SH-SY5Y (cell line): ENCODE data around the gene CCND3.

Experiments
- GATA2 ChIP-seq: IDR thresholded peaks from 2 replicates; pipeline ENCODE4 v1.6.1; 2011; ENCODE audit warnings: mild to moderate bottlenecking, low read depth, low read length
- GATA3 ChIP-seq: IDR thresholded peaks from 2 replicates; pipeline ENCODE4 v1.6.1; 2011; ENCODE audit warnings: low read depth, mild to moderate bottlenecking, low read length, moderate library complexity

CCND3 gene

GRCh38 chr6:41964201-41964887 is 22.7 kb upstream of the CCND3 start:
- TF ChIP-seq GATA3, result no peak
- no peak for TF ChIP-seq GATA2

- TF ChIP-seq GATA3 (no peak), GATA2 (no peak)
Measured at GRCh38 chr6:41963371-41963770, 21.8 kb upstream of the CCND3 start.

- no peak for TF ChIP-seq GATA2
Measured at GRCh38 chr6:41960028-41960427, 18.4 kb upstream of the CCND3 start.

- TF ChIP-seq GATA2 (no peak), GATA3 (no peak)
Measured at GRCh38 chr6:41958022-41958856, 16.6 kb upstream of the CCND3 start.

GRCh38 chr6:41957117-41957516 is 15.5 kb upstream of the CCND3 start:
- TF ChIP-seq GATA2, result no peak
- TF ChIP-seq GATA3, result no peak

- TF ChIP-seq GATA2 (no peak), GATA3 (no peak)
Measured at GRCh38 chr6:41955412-41955811, 13.8 kb upstream of the CCND3 start.

GRCh38 chr6:41954668-41955067 is 13.1 kb upstream of the CCND3 start:
- TF ChIP-seq GATA3 (no peak), GATA2 (no peak)

- TF ChIP-seq GATA2 (no peak), GATA3 (no peak)
Measured at GRCh38 chr6:41947581-41948220, 6.1 kb upstream of the CCND3 start.

GRCh38 chr6:41943456-41943855 is 1.8 kb upstream of the CCND3 start:
- TF ChIP-seq GATA2 (no peak), GATA3 (no peak)

GRCh38 chr6:41942067-41942851 is 651 bp upstream of the CCND3 start:
- TF ChIP-seq GATA3, result no peak
- no peak for TF ChIP-seq GATA2

- TF ChIP-seq GATA3 (no peak), GATA2 (no peak)
Measured at GRCh38 chr6:41940759-41941279, 789 bp downstream of the CCND3 start.

GRCh38 chr6:41939848-41940758 is 1.5 kb downstream of the CCND3 start:
- TF ChIP-seq GATA3 (no peak), GATA2 (no peak)
